ENCODE measurements around the gene GBP1.

DNA sequence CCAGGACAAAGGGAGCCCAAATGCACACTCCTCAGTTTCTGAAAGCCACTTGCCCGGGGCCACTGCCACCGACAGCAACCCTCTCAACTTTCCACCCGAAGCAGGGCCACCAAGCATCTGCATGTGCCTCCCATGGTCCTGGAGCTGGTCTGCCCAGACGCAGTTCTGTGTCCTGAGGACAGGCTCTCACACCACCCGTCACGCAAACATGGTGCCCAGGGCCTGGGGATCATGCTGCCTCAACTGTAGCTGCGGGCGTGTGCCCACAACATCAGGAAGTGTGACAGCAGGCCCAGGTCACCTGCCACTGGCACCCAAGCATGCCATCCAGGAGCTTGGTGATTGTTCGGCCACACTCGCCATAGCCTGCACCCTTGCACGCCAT lies 14.4 kb downstream of the GBP1 start:
- TF ChIP-seq CTCF (IDR thresholded peaks at IDR 0.05) (no peak), EP300 (IDR thresholded peaks at IDR 0.05) (no peak), POLR2AphosphoS5 (IDR thresholded peaks at IDR 0.05) (no peak), POLR2A (IDR thresholded peaks at IDR 0.05; ENCODE audit: low read depth) (no peak)
